Neural crest cell (in vitro differentiated cells): Measurements from ENCODE around the gene DNAJC2. TPM values are rescaled to one million over a fixed set of nuclear protein-coding genes. Genes with fewer than 3 reads are reported as not detected.

ENCODE experiments used
- DNase-seq: peaks from one replicate; pipeline ENCODE4 v3.0.0; 2021; ENCODE audit warnings: low read depth, mixed read lengths, low spot score
- H3K27ac Mint-ChIP-seq: one replicate; pipeline ENCODE4 v1.8.0; 2021; ENCODE audit warnings: mild to moderate bottlenecking, mixed read lengths; ENCODE audit not compliant: unreplicated experiment
- H3K27me3 Mint-ChIP-seq: 2 replicates; pipeline ENCODE4 v1.8.0; 2021; ENCODE audit warnings: low read depth, mild to moderate bottlenecking, mixed read lengths
- H3K36me3 Mint-ChIP-seq: 2 replicates; pipeline ENCODE4 v1.8.0; 2021; ENCODE audit warnings: low read depth, mild to moderate bottlenecking, mixed read lengths
- H3K4me1 Mint-ChIP-seq: 2 replicates; pipeline ENCODE4 v1.8.0; 2021; ENCODE audit warnings: mixed read lengths
- H3K4me3 Mint-ChIP-seq: one replicate; pipeline ENCODE4 v1.8.0; 2021; ENCODE audit warnings: mild to moderate bottlenecking, mixed read lengths
- H3K9me3 Mint-ChIP-seq: 2 replicates; pipeline ENCODE4 v1.8.0; 2021; ENCODE audit warnings: mixed read lengths
- total RNA-seq: library from RNA; stranded (reverse); gene quantifications from 2 replicates; pipeline ENCODE4 v1.2.1, GENCODE V29; 2021
- TF ChIP-seq, protein P1 (sequence below): fragments of 200-600 bp; sonication (generic); conservative IDR thresholded peaks from 2 replicates; pipeline ENCODE4 v1.5.0; 2021; ENCODE audit warnings: antibody characterized with exemption, mild to moderate bottlenecking

DNAJC2 gene
- total RNA-seq, 1 donor from 2014 or later = 28.9 TPM

DNA sequence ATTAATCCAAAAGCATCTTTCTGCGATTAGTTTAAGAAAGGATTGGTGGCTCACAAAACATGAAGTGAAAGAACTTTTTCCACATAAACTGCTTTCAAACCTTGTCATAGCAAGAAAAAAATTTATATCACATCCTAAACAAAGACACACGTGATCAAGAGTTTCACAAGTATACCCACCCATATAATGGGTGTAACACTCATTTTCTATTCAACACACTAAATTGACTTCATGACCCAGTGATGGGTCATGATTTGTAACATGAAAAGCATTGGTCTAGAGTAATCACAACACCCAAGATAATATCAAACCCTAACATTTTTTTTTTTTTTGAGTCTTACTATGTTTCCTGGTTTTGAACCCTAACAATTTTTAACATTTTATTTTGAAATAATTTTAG, 29.7 kb downstream of the DNAJC2 start:
- H3K36me3 Mint-ChIP-seq = peaks cover 16% of the 10 kb centered on the region
- no peaks in the 10 kb centered on the region for H3K4me1 Mint-ChIP-seq
- H3K9me3 Mint-ChIP-seq = no peaks in the 10 kb centered on the region
- TF ChIP-seq, protein P1, sequence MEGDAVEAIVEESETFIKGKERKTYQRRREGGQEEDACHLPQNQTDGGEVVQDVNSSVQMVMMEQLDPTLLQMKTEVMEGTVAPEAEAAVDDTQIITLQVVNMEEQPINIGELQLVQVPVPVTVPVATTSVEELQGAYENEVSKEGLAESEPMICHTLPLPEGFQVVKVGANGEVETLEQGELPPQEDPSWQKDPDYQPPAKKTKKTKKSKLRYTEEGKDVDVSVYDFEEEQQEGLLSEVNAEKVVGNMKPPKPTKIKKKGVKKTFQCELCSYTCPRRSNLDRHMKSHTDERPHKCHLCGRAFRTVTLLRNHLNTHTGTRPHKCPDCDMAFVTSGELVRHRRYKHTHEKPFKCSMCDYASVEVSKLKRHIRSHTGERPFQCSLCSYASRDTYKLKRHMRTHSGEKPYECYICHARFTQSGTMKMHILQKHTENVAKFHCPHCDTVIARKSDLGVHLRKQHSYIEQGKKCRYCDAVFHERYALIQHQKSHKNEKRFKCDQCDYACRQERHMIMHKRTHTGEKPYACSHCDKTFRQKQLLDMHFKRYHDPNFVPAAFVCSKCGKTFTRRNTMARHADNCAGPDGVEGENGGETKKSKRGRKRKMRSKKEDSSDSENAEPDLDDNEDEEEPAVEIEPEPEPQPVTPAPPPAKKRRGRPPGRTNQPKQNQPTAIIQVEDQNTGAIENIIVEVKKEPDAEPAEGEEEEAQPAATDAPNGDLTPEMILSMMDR = no peak
- H3K4me3 Mint-ChIP-seq = no peak overlapping the region
- H3K27ac Mint-ChIP-seq = no peak overlapping the region
- DNase-seq = no peak
- H3K27me3 Mint-ChIP-seq = no peaks in the 10 kb centered on the region

DNA sequence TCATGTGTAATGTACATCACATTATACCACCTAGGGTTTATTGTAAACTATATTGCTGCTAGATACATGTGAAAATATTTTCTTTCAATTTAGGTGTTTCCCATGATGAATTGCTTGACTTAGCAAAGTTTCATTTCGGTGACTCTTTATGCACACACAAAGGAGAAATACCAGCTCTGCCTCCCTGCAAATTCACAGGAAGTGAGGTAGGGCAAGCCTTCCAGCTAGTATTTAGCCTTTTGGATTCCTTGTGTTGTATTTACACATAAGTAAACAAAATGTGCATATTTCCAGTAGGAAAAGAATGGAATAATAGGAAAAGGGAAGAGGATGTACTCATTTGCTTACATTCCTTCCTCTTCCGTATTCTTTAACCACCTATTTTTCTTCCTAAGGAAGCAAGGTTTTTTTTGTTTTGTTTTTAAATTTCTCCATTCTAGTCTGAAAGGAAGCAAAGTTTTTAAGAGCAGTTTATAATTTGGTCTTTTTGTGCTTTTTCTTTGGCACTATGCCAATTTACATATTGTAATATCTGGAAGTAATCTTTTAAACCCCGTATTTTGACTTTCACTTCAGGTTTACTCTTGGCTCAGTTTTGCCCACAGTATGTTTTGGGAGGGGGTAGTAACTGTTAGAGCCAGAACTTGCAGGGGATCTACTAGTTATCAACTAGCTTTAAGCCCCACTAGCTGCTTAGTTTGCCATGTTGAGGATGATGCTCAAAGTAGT, 36.9 kb downstream of the DNAJC2 start:
- H3K4me1 Mint-ChIP-seq = no peaks in the 10 kb centered on the region
- H3K4me3 Mint-ChIP-seq = no peak overlapping the region
- H3K27ac Mint-ChIP-seq = no peak overlapping the region
- H3K27me3 Mint-ChIP-seq = no peaks in the 10 kb centered on the region
- no peak for DNase-seq
- peaks cover 4% of the 10 kb centered on the region for H3K36me3 Mint-ChIP-seq
- no peaks in the 10 kb centered on the region for H3K9me3 Mint-ChIP-seq
- TF ChIP-seq, protein P1 = no peak

DNA sequence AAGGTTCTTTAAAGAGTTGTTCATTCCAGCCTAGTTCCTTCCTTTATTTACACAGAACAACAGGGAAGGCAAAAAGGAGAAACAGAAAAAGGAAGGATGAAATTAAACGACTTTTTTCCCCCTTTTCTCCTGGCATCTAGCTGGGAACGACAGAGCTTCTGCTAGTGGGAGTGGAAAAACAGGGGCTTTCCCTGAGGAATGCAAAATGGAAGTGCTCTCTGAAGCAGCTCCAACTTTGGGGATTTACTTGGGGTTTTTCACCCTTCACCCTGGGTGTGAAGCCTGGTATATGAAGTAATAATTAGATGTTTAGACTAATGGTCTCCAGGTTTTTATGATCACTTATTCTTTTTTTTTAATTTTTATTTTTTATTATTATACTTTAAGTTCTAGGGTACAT, 43.1 kb downstream of the DNAJC2 start:
- DNase-seq = no peak
- Mint-ChIP-seq H3K4me1 (peaks cover 17% of the 10 kb centered on the region), H3K27ac (no peak overlapping the region), H3K27me3 (no peaks in the 10 kb centered on the region), H3K4me3 (no peak overlapping the region), H3K9me3 (no peaks in the 10 kb centered on the region), H3K36me3 (peaks cover 11% of the 10 kb centered on the region)
- TF ChIP-seq, protein P1 = no peak

DNA sequence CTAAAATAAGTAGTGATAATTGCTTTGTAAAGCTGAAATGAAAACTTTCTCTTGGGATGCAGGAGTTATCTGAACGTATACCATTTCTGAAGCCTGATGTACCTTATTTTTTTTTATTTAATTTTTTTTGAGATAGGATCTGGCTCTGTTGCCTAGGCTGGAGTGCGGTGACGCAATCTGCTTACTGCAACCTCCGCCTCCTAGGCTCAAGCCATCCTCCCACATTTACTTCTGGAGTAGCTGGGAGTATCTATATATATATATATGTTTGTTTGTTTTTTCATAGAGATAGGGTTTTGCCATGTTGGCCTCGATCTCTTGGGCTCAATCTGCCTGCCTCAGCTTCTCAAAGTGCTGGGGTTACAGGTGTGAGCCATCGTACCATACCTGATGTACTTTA, 44.9 kb downstream of the DNAJC2 start:
- DNase-seq = no peak
- Mint-ChIP-seq H3K9me3 (no peaks in the 10 kb centered on the region), H3K4me1 (peaks cover 23% of the 10 kb centered on the region), H3K27ac (no peak overlapping the region), H3K27me3 (no peaks in the 10 kb centered on the region), H3K4me3 (no peak overlapping the region), H3K36me3 (peaks cover 11% of the 10 kb centered on the region)
- TF ChIP-seq, protein P1 = no peak

DNA sequence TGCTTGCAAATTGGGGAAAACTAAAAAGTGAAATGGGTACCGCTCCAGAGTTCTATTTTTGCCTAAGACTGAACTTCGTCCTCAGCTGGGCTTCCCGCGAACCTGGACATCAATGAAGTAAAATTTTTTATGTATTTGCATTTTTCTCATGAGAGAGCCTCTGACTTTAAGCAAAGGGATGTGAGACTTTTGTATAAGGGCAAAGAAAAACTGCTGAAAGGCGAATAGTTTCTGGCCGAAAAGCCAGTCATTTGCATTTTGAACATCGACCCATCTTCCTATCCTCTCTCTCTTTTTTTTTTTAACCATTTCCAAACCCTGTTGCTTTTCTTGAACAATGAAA, 46.8 kb downstream of the DNAJC2 start:
- TF ChIP-seq, protein P1 = no peak
- no peak for DNase-seq
- Mint-ChIP-seq H3K36me3 (peaks cover 7% of the 10 kb centered on the region), H3K27ac (peak overlapping the region; percentile 90), H3K4me1 (peaks cover 23% of the 10 kb centered on the region), H3K27me3 (peaks cover 3% of the 10 kb centered on the region), H3K9me3 (no peaks in the 10 kb centered on the region), H3K4me3 (peak overlapping the region; percentile 86)
